NCI-H1694 (cell line): ENCODE results near the gene TNFSF13B.

Experiments used
- DNase-seq: peaks from one replicate; lab custom pipeline; 2025; lab: John Stamatoyannopoulos, UW

The TNFSF13B gene

DNA sequence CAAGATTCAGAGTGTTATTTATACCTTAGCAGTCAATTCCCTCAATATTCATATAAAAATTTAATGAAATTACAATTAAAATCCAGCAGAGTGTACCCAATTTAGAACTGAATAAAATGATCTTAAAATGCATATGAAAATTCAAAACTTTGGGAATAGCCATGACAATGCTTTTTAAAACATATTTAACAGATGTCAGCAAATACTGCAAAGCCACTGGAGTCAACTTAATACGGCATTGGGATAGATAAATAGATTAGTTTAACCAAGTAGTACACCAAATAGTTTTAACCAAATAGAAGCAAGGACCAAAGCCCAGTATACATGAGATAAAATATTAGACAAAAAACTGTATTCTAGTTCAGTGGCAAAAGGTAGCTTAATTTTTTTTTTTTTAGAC lies 79.8 kb downstream of the TNFSF13B start:
- no peak for DNase-seq

DNA sequence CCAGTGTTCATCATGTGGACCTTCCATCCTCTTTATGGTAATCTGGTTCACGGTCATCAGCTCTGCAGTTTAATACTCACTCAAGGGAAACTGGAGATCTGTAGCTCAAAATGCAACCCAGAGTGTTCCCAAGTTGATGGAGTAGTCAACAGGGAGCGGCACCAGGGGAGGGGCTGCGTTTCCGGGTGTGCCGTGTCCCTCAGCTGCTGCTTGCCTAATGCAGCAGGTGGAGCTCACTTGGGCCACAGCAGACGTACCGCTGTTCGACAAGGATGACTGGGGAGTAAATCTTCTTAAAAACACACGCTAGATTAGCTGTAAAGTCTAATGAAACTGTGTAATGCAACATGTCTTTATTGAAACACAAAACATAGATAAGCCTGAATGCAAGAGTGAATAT lies 81.1 kb downstream of the TNFSF13B start:
- DNase-seq: no peak

DNA sequence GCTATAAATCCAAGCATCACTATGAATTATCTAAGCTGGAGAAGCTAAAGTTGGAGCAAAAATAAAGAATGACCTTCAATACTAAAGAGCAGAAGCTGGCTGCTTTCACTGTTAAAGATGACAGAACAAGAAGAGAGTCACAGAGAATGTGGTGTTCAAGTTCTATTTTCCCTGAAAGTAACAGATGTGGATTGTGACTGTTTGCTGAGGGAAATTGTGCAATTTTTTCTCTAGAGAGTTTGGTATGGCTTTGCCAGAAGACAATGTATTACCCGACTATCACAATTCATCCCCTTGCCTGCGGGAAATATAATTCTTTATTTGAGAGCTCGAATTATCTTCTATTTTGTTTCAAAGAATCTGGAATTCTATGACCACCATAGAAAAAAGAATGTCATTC lies 83.1 kb downstream of the TNFSF13B start:
- DNase-seq: no peak

DNA sequence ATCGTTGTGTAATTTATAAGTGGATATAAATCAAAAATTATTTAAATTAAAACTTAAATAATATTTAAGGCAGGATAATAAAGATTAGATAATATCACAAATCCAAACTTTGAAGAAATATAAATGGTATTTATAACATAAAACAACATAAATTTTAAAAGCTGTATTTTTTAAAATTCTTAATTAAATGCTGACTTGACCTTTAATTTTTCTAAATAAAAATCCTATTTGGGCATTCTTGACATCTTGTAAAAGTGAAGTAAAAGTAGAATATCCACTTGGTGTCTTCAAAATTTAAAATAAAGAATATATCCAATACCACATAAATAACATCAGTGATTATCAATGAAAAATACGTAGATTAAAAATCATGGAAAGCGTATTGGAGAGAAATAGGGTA lies 87.7 kb downstream of the TNFSF13B start:
- DNase-seq: no peak
